Duodenal mucosa (tissue), 2 donors: ENCODE results near the gene SLC7A7.
A peak's percentile ranks its signal among the peaks of the same experiment; 100 is the strongest.

ENCODE experiments used
- H3K27ac ChIP-seq: one replicate; pipeline ENCODE4 v1.7.0; 2013; ENCODE audit warnings: low read depth, low read length
- H3K27me3 ChIP-seq, 2 donors: one replicate each; pipeline ENCODE4 v1.7.0; 2013; ENCODE audit warnings: low read length in 2 of 2, control low read depth in 1 of 2; ENCODE audit not compliant: insufficient read depth in 2 of 2, control insufficient read depth in 1 of 2
- H3K36me3 ChIP-seq, 2 donors: one replicate each; pipeline ENCODE4 v1.7.0; 2013; ENCODE audit warnings: low read length in 2 of 2, control low read depth in 1 of 2; ENCODE audit not compliant: insufficient read depth in 2 of 2, control insufficient read depth in 1 of 2
- H3K4me1 ChIP-seq, 2 donors: one replicate each; pipeline ENCODE4 v1.7.0; 2013; ENCODE audit warnings: low read length in 2 of 2, control low read depth in 1 of 2; ENCODE audit not compliant: insufficient read depth in 2 of 2, control insufficient read depth in 1 of 2
- H3K4me3 ChIP-seq, 2 donors: one replicate each; pipeline ENCODE4 v1.7.0; 2013; ENCODE audit warnings: low read length in 2 of 2, low read depth in 1 of 2
- H3K9ac ChIP-seq, 2 donors: one replicate each; pipeline ENCODE4 v1.7.0; 2013; ENCODE audit warnings: low read length in 2 of 2, low read depth in 1 of 2
- H3K9me3 ChIP-seq, 2 donors: one replicate each; pipeline ENCODE4 v1.7.0; 2013; ENCODE audit warnings: low read length in 2 of 2, control low read depth in 1 of 2; ENCODE audit not compliant: control insufficient read depth in 1 of 2

Gene SLC7A7

DNA sequence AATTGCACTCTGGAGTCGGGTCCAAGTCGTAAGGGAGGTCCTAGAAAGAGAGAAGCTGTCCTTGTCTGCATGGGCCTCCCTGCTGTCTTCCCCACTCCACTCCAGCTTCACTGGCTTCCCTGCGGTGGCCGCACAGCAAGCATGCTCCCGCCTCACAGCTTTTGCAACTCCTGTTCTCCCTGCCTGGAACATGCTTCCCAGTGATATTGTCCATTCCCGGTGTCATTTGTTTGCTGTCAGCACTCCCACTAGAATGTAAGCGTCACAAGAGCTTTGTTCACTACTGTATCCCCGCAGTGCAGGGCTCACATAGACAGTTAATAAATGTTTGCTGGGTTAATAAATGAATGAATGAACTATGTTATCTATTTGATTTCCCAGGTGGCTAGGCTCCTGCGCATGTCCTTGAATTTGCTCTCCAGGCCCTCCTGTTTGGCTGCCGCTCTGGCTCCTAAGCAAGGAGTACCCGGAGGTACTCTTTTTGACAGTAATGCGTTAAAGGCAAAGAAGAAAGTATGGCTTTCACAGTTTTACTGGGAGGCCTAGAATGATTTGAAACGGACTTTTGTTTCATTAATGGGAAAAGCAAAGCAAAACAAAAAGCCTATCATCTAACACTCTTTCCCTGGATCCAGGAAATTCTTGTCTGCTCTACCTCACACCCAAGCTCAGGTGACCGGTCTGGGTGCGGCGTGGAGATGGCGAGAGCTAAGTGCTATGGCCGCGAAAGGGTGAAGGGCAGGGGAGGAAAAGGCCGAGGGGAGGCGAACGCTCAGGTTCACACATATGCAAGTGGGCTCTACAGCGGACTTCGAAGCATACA lies 6.2 kb upstream of the SLC7A7 start:
- H3K4me3 ChIP-seq: peak overlapping the region; percentile 50 to 58
- peak overlapping the region; percentile 25 to 74 for H3K9ac ChIP-seq
- no peaks in the 10 kb centered on the region for H3K9me3 ChIP-seq
- no peaks in the 10 kb centered on the region for H3K36me3 ChIP-seq
- H3K27ac ChIP-seq: peak overlapping the region; percentile 97
- peaks cover 48 to 50% of the 10 kb centered on the region in 2 donors for H3K4me1 ChIP-seq
- H3K27me3 ChIP-seq: no peaks in the 10 kb centered on the region

DNA sequence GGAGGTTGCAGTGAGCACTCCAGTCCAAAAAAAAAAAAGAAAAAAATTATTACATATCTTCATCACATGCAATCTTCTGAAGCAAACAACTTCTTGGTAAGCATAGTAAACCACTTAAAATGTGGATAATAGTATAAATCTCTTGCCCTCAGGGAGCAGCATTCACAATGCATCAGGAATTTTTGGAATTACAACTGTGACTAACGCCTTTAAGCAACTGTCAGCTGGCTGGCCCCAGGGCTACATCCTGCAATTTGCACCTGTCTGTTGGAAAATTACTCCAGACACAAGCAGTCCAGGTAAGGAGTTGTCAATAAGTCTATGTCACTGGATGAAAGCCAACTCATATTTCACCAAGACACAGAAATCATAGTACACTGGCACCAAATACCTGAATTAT lies 5.5 kb upstream of the SLC7A7 start:
- Histone ChIP-seq H3K4me1 (peaks cover 52 to 53% of the 10 kb centered on the region in 2 donors), H3K9ac (peak overlapping the region; percentile 20 to 74), H3K9me3 (no peaks in the 10 kb centered on the region), H3K27ac (peak overlapping the region; percentile 79), H3K36me3 (no peaks in the 10 kb centered on the region), H3K4me3 (peak overlapping the region; percentile 24 to 58), H3K27me3 (no peaks in the 10 kb centered on the region)

DNA sequence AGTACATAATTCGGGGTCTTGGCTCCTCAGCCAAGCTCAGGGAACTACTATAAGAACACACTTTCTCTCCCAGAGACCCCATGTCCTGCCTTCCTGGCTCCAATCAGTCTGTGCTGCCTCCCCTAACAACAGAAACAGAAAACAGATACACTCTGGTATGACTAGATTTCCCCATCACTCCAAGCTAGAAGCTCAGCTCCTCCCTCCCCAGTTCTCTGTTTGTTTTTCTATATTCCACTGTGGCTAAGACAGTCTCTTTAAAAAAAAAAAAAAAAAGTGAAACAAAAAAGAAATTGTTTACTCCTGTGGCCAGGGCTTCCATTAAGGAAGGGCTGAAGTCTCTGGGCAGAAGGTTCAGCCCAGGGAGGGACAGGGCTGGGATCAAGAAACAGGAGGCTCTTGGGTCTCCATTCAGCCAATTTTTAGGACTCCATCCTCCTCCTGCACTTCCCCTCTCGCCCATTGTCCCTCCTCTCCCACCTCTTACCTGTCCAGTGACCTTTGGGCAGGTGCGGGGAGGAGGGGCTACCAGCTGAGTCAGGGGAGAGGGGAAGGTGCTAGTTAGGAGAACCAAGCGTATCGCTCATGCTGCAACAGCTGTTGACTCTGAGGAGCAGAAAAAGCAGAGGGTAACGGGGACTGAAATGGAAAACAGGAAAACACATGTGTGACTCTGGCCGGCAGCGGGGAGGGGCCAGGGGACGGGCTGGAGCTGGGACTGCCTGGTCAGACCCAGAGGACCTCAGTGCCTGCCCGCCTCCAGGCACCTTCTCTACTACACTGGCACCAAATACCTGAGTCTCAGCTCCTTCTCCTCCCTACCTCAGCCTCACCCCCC lies 4.1 kb upstream of the SLC7A7 start:
- peak overlapping the region; percentile 64 to 66 for H3K4me3 ChIP-seq
- H3K27ac ChIP-seq: peak overlapping the region; percentile 72
- peak overlapping the region; percentile 63 to 67 for H3K9ac ChIP-seq
- H3K36me3 ChIP-seq: no peaks in the 10 kb centered on the region
- H3K27me3 ChIP-seq: no peaks in the 10 kb centered on the region
- H3K9me3 ChIP-seq: no peaks in the 10 kb centered on the region
- peaks cover 60 to 64% of the 10 kb centered on the region in 2 donors for H3K4me1 ChIP-seq

DNA sequence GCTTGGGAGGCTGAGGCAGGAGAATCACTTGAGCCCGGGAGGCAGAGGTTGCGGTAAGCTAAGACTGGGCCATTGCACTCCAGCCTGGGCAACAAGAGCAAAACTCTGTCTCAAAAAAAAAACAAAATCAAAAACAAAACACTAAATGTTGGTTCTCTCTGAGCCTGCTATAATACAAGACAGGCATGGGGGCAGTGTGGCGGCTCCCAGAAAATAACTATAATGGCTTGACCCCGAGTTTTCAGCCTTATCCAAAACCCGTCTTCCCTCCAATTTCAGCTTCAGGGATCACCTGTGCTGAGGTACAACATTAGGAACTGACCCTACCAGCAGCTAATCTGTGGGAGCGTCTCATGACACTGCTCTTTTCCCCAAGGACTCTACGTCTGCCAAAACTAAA lies 862 bp downstream of the SLC7A7 start:
- Histone ChIP-seq H3K9ac (peak overlapping the region in 1 of 2 donors; percentile 68), H3K27me3 (no peaks in the 10 kb centered on the region), H3K4me3 (peak overlapping the region; percentile 63), H3K4me1 (peaks cover 37 to 42% of the 10 kb centered on the region in 2 donors), H3K9me3 (no peaks in the 10 kb centered on the region), H3K27ac (no peak overlapping the region), H3K36me3 (no peaks in the 10 kb centered on the region)

GRCh38 chr14:22813145-22813544 lies 2.1 kb downstream of the SLC7A7 start:
- H3K27me3 ChIP-seq: no peaks in the 10 kb centered on the region
- H3K36me3 ChIP-seq: no peaks in the 10 kb centered on the region
- H3K4me1 ChIP-seq: peaks cover 37% of the 10 kb centered on the region in 2 donors
- no peaks in the 10 kb centered on the region for H3K9me3 ChIP-seq
- peak overlapping the region in 1 of 2 donors; percentile 26 for H3K4me3 ChIP-seq
- no peak overlapping the region for H3K9ac ChIP-seq
- no peak overlapping the region for H3K27ac ChIP-seq

DNA sequence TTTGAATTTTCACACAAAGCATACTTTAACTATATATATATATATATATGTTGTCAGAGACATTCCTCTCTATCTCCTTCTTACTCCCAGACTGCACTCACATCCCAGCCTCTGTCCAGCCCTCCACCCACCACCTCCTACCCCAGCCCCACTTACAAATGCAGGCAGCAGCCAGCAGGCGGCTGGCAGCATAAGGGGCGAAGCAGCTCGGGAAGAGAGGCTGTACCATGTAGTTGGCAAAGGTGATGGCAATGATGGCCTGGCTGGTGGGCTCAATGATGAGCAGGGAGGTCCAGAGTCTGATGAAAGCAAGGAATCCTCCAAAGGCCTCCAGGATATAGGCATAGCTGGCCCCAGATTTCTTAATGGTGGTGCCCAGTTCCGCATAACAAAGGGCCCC lies 2.5 kb downstream of the SLC7A7 start:
- Histone ChIP-seq H3K4me1 (peaks cover 37% of the 10 kb centered on the region in 2 donors), H3K9ac (no peak overlapping the region), H3K4me3 (peak overlapping the region in 1 of 2 donors; percentile 26), H3K27me3 (no peaks in the 10 kb centered on the region), H3K36me3 (no peaks in the 10 kb centered on the region), H3K9me3 (no peaks in the 10 kb centered on the region), H3K27ac (no peak overlapping the region)

GRCh38 chr14:22811722-22812121 lies 3.5 kb downstream of the SLC7A7 start:
- H3K36me3 ChIP-seq: no peaks in the 10 kb centered on the region
- H3K9me3 ChIP-seq: no peaks in the 10 kb centered on the region
- no peak overlapping the region for H3K4me3 ChIP-seq
- no peak overlapping the region for H3K9ac ChIP-seq
- no peaks in the 10 kb centered on the region for H3K27me3 ChIP-seq
- no peak overlapping the region for H3K27ac ChIP-seq
- peaks cover 38 to 39% of the 10 kb centered on the region in 2 donors for H3K4me1 ChIP-seq

DNA sequence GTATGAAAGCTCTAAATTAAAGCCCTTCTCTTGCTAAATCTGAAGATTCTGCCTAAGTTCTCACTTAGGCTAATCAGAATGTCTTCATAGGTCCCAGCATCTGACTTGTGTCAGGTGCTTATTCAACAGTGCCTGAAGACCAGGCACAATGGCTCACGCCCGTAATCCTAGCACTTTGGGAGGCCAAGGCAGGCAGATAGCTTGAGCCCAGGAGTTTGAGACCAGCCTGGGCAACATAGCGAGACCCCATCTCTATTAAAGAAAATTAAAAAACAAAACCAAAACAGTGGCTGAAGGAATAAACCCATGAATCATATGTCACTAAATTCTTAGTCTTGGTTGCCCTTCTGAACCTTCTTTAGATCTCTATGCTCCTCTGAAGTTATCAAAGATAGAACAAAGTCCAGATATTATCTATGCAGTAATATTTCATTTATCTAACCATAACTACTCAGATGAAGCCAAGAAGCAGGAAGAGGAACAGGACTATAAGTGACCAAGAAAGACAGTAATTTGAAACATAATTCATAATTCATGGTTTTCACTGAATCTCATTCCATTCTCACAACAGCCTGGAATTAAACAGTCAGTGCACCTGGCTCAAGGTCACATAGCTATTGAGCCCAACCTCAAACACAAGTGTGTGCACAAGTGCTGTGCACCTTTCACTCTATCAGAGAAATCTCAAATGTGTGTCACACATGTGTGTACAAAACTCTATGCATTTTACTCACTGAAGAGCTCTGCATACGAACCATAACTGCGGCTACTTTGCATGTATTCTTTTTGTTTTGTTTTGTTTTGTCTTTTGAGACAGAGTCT lies 6.6 kb downstream of the SLC7A7 start:
- Histone ChIP-seq H3K9ac (no peak overlapping the region), H3K27ac (peak overlapping the region; percentile 32), H3K4me3 (peak overlapping the region; percentile 22 to 55), H3K27me3 (no peaks in the 10 kb centered on the region), H3K9me3 (no peaks in the 10 kb centered on the region), H3K36me3 (no peaks in the 10 kb centered on the region), H3K4me1 (peaks cover 21 to 25% of the 10 kb centered on the region in 2 donors)

DNA sequence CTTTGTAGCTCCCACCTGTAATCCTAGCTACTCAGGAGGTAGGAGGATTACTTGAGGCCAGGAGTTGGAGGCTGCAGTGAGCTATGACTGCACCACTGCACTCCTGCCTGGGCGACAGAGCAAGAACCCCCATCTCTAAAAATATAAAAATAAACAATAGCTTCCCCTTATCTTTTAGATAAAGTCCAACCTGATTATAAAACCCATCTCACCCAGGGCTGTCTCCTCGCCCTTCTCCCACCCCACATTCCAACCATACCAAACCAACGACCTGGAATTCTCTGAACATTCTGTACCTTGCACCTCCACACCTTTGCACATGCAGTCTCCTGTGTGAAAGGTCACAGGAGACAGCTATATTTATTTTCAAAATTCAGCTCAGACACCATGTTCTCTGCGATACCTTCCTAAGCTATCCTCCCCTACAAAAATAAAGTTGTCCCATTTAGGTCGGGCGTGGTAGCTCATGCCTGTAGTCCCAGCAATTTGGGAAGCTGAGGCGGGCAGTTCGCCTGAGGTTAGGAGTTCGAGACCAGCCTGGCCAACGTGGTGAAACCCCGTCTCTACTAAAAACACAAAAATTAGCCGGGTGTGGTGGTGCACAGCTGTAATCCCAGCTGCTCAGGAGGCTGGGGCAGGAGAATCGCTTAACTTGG lies 7.7 kb downstream of the SLC7A7 start:
- no peak overlapping the region for H3K27ac ChIP-seq
- no peak overlapping the region for H3K4me3 ChIP-seq
- peaks cover 21 to 23% of the 10 kb centered on the region in 2 donors for H3K4me1 ChIP-seq
- no peaks in the 10 kb centered on the region for H3K36me3 ChIP-seq
- H3K27me3 ChIP-seq: no peaks in the 10 kb centered on the region
- no peak overlapping the region for H3K9ac ChIP-seq
- H3K9me3 ChIP-seq: no peaks in the 10 kb centered on the region
